ENCODE results near the gene GPR142.
"Not testable (repeated sequence)": the region's sequence is repeated elsewhere in the genome, so short reads cannot be mapped to it uniquely, and the experiment has no call there.

GRCh38 chr17:74405311-74405710, 38.0 kb downstream of the GPR142 start:
- not testable (repeated sequence) for TF ChIP-seq CTCF (conservative IDR thresholded peaks at IDR 0.05; ENCODE audit: low read length); EZH2phosphoT487 (IDR thresholded peaks at IDR 0.05; ENCODE audit: borderline replicate concordance)
